ENCODE data around the gene ZMIZ1.

DNA sequence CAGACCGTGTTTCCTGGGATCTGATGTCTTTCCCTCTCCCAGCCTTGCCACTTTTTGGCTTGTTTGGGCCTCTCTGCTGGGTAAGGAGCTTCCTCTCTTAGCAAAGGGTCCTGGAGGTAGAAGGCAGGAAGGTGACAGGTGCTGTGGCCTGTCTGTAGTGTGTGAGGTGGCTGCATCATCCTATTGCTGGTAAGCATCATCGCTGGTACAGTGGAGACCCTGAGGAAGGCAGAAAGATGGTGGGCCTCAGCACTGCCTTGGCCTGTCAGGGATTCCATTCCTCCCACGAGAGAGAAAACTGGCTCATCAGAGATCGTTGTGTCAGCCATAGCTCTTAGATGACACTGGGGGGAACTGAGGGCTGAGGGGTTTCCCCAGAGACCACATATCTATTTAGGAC, 46.5 kb downstream of the ZMIZ1 start:
- TF ChIP-seq, protein P1, sequence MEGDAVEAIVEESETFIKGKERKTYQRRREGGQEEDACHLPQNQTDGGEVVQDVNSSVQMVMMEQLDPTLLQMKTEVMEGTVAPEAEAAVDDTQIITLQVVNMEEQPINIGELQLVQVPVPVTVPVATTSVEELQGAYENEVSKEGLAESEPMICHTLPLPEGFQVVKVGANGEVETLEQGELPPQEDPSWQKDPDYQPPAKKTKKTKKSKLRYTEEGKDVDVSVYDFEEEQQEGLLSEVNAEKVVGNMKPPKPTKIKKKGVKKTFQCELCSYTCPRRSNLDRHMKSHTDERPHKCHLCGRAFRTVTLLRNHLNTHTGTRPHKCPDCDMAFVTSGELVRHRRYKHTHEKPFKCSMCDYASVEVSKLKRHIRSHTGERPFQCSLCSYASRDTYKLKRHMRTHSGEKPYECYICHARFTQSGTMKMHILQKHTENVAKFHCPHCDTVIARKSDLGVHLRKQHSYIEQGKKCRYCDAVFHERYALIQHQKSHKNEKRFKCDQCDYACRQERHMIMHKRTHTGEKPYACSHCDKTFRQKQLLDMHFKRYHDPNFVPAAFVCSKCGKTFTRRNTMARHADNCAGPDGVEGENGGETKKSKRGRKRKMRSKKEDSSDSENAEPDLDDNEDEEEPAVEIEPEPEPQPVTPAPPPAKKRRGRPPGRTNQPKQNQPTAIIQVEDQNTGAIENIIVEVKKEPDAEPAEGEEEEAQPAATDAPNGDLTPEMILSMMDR (IDR thresholded peaks at IDR 0.05): no peak
- no peak for TF ChIP-seq POLR2A (IDR thresholded peaks at IDR 0.05)

Data from adrenal gland (tissue), 5 donors.